Measurements from ENCODE around the gene TRAF7.
"Not testable (repeated sequence)": the region's sequence is repeated elsewhere in the genome, so short reads cannot be mapped to it uniquely, and the experiment has no call there.

TRAF7 gene

GRCh38 chr16:2112539-2113106 lies 43.0 kb upstream of the TRAF7 start:
- peaks cover 0 to 50% of the 10 kb centered on the region in 2 donors for H3K36me3 ChIP-seq (ENCODE audit: control insufficient read depth in 1 of 2, insufficient read depth in 2 of 2, low read length in 2 of 2)

GRCh38 chr16:2114225-2114624 lies 41.4 kb upstream of the TRAF7 start:
- peaks cover 0 to 38% of the 10 kb centered on the region in 2 donors for H3K36me3 ChIP-seq (ENCODE audit: control insufficient read depth in 1 of 2, insufficient read depth in 2 of 2, low read length in 2 of 2)
- not testable (repeated sequence) for H3K4me1 ChIP-seq (ENCODE audit: control insufficient read depth in 1 of 2, insufficient read depth in 2 of 2, low read length in 2 of 2); H3K27me3 ChIP-seq (ENCODE audit: low read depth, low read length); H3K9me3 ChIP-seq (ENCODE audit: control insufficient read depth in 1 of 2, low read length in 2 of 2); H3K27ac ChIP-seq (ENCODE audit: low read length); H3K4me3 ChIP-seq (ENCODE audit: low read depth in 1 of 2, low read length in 2 of 2)

More at GRCh38 chr16:2112539-2113106, 43.0 kb upstream of the TRAF7 start:
- not testable (repeated sequence) for H3K4me1 ChIP-seq (ENCODE audit: control insufficient read depth in 1 of 2, insufficient read depth in 2 of 2, low read length in 2 of 2); H3K9me3 ChIP-seq (ENCODE audit: control insufficient read depth in 1 of 2, low read length in 2 of 2); H3K27ac ChIP-seq (ENCODE audit: low read length); H3K4me3 ChIP-seq (ENCODE audit: low read depth in 1 of 2, low read length in 2 of 2); H3K27me3 ChIP-seq (ENCODE audit: low read depth, low read length)

- not testable (repeated sequence) for H3K4me1 ChIP-seq (ENCODE audit: control insufficient read depth in 1 of 2, insufficient read depth in 2 of 2, low read length in 2 of 2); H3K4me3 ChIP-seq (ENCODE audit: low read depth in 1 of 2, low read length in 2 of 2); H3K27me3 ChIP-seq (ENCODE audit: low read depth, low read length); H3K9me3 ChIP-seq (ENCODE audit: control insufficient read depth in 1 of 2, low read length in 2 of 2); H3K27ac ChIP-seq (ENCODE audit: low read length)
- H3K36me3 ChIP-seq (ENCODE audit: control insufficient read depth in 1 of 2, insufficient read depth in 2 of 2, low read length in 2 of 2): peaks cover 0 to 35% of the 10 kb centered on the region in 2 donors
Observed at GRCh38 chr16:2114885-2115590, 40.5 kb upstream of the TRAF7 start.

- H3K27me3 ChIP-seq (ENCODE audit: low read depth, low read length): no peaks in the 10 kb centered on the region
- H3K9me3 ChIP-seq (ENCODE audit: control insufficient read depth in 1 of 2, low read length in 2 of 2): no peaks in the 10 kb centered on the region
- H3K36me3 ChIP-seq (ENCODE audit: control insufficient read depth in 1 of 2, insufficient read depth in 2 of 2, low read length in 2 of 2): peaks cover 0 to 31% of the 10 kb centered on the region in 2 donors
- no peak overlapping the region for H3K4me3 ChIP-seq (ENCODE audit: low read depth in 1 of 2, low read length in 2 of 2)
- peaks cover 0 to 6% of the 10 kb centered on the region in 2 donors for H3K4me1 ChIP-seq (ENCODE audit: control insufficient read depth in 1 of 2, insufficient read depth in 2 of 2, low read length in 2 of 2)
- no peak overlapping the region for H3K27ac ChIP-seq (ENCODE audit: low read length)
Observed at GRCh38 chr16:2115591-2115973, 40.0 kb upstream of the TRAF7 start.

- not testable (repeated sequence) for H3K27me3 ChIP-seq (ENCODE audit: low read depth, low read length); H3K27ac ChIP-seq (ENCODE audit: low read length); H3K4me3 ChIP-seq (ENCODE audit: low read depth in 1 of 2, low read length in 2 of 2); H3K9me3 ChIP-seq (ENCODE audit: control insufficient read depth in 1 of 2, low read length in 2 of 2); H3K4me1 ChIP-seq (ENCODE audit: control insufficient read depth in 1 of 2, insufficient read depth in 2 of 2, low read length in 2 of 2)
- H3K36me3 ChIP-seq (ENCODE audit: control insufficient read depth in 1 of 2, insufficient read depth in 2 of 2, low read length in 2 of 2): peaks cover 0 to 23% of the 10 kb centered on the region in 2 donors
Observed at GRCh38 chr16:2116428-2116827, 39.2 kb upstream of the TRAF7 start.

GRCh38 chr16:2117341-2117740 lies 38.2 kb upstream of the TRAF7 start:
- not testable (repeated sequence) for H3K27me3 ChIP-seq (ENCODE audit: low read depth, low read length); H3K4me3 ChIP-seq (ENCODE audit: low read depth in 1 of 2, low read length in 2 of 2); H3K9me3 ChIP-seq (ENCODE audit: control insufficient read depth in 1 of 2, low read length in 2 of 2); H3K27ac ChIP-seq (ENCODE audit: low read length)
- H3K4me1 ChIP-seq (ENCODE audit: control insufficient read depth in 1 of 2, insufficient read depth in 2 of 2, low read length in 2 of 2): peaks cover 0 to 13% of the 10 kb centered on the region in 2 donors
- peaks cover 0 to 15% of the 10 kb centered on the region in 2 donors for H3K36me3 ChIP-seq (ENCODE audit: control insufficient read depth in 1 of 2, insufficient read depth in 2 of 2, low read length in 2 of 2)

- peaks cover 0 to 13% of the 10 kb centered on the region in 2 donors for H3K36me3 ChIP-seq (ENCODE audit: control insufficient read depth in 1 of 2, insufficient read depth in 2 of 2, low read length in 2 of 2)
- H3K27ac ChIP-seq (ENCODE audit: low read length); H3K4me3 ChIP-seq (ENCODE audit: low read depth in 1 of 2, low read length in 2 of 2); H3K27me3 ChIP-seq (ENCODE audit: low read depth, low read length); H3K9me3 ChIP-seq (ENCODE audit: control insufficient read depth in 1 of 2, low read length in 2 of 2): not testable (repeated sequence)
- peaks cover 0 to 21% of the 10 kb centered on the region in 2 donors for H3K4me1 ChIP-seq (ENCODE audit: control insufficient read depth in 1 of 2, insufficient read depth in 2 of 2, low read length in 2 of 2)
Observed at GRCh38 chr16:2117960-2118722, 37.4 kb upstream of the TRAF7 start.

- H3K36me3 ChIP-seq (ENCODE audit: control insufficient read depth in 1 of 2, insufficient read depth in 2 of 2, low read length in 2 of 2); H3K9me3 ChIP-seq (ENCODE audit: control insufficient read depth in 1 of 2, low read length in 2 of 2); H3K27me3 ChIP-seq (ENCODE audit: low read depth, low read length); H3K27ac ChIP-seq (ENCODE audit: low read length): not testable (repeated sequence)
- H3K4me1 ChIP-seq (ENCODE audit: control insufficient read depth in 1 of 2, insufficient read depth in 2 of 2, low read length in 2 of 2): peaks cover 0 to 34% of the 10 kb centered on the region in 2 donors
- peak overlapping the region in 1 of 2 donors; percentile 28 for H3K4me3 ChIP-seq (ENCODE audit: low read depth in 1 of 2, low read length in 2 of 2)
Observed at GRCh38 chr16:2121325-2121724, 34.3 kb upstream of the TRAF7 start.

GRCh38 chr16:2121853-2122252 lies 33.7 kb upstream of the TRAF7 start:
- Histone ChIP-seq H3K9me3 (ENCODE audit: control insufficient read depth in 1 of 2, low read length in 2 of 2) (no peaks in the 10 kb centered on the region), H3K27ac (ENCODE audit: low read length) (no peak overlapping the region), H3K4me1 (ENCODE audit: control insufficient read depth in 1 of 2, insufficient read depth in 2 of 2, low read length in 2 of 2) (peaks cover 0 to 38% of the 10 kb centered on the region in 2 donors), H3K27me3 (ENCODE audit: low read depth, low read length) (no peaks in the 10 kb centered on the region), H3K36me3 (ENCODE audit: control insufficient read depth in 1 of 2, insufficient read depth in 2 of 2, low read length in 2 of 2) (no peaks in the 10 kb centered on the region), H3K4me3 (ENCODE audit: low read depth in 1 of 2, low read length in 2 of 2) (peak overlapping the region in 1 of 2 donors; percentile 28)

- Histone ChIP-seq H3K4me1 (ENCODE audit: control insufficient read depth in 1 of 2, insufficient read depth in 2 of 2, low read length in 2 of 2) (peaks cover 0 to 40% of the 10 kb centered on the region in 2 donors), H3K36me3 (ENCODE audit: control insufficient read depth in 1 of 2, insufficient read depth in 2 of 2, low read length in 2 of 2) (no peaks in the 10 kb centered on the region), H3K27ac (ENCODE audit: low read length) (no peak overlapping the region), H3K4me3 (ENCODE audit: low read depth in 1 of 2, low read length in 2 of 2) (peak overlapping the region in 1 of 2 donors; percentile 28), H3K9me3 (ENCODE audit: control insufficient read depth in 1 of 2, low read length in 2 of 2) (no peaks in the 10 kb centered on the region), H3K27me3 (ENCODE audit: low read depth, low read length) (no peaks in the 10 kb centered on the region)
Observed at GRCh38 chr16:2122429-2122828, 33.2 kb upstream of the TRAF7 start.

GRCh38 chr16:2122934-2123683 lies 32.5 kb upstream of the TRAF7 start:
- not testable (repeated sequence) for H3K27ac ChIP-seq (ENCODE audit: low read length); H3K27me3 ChIP-seq (ENCODE audit: low read depth, low read length); H3K36me3 ChIP-seq (ENCODE audit: control insufficient read depth in 1 of 2, insufficient read depth in 2 of 2, low read length in 2 of 2); H3K9me3 ChIP-seq (ENCODE audit: control insufficient read depth in 1 of 2, low read length in 2 of 2)
- peaks cover 0 to 40% of the 10 kb centered on the region in 2 donors for H3K4me1 ChIP-seq (ENCODE audit: control insufficient read depth in 1 of 2, insufficient read depth in 2 of 2, low read length in 2 of 2)
- H3K4me3 ChIP-seq (ENCODE audit: low read depth in 1 of 2, low read length in 2 of 2): peak overlapping the region in 1 of 2 donors; percentile 28
